Neural cell (in vitro differentiated cells): Measurements from ENCODE around the gene HMCN2. TPM values are rescaled to one million over a fixed set of nuclear protein-coding genes. Genes with fewer than 3 reads are reported as not detected.

Source experiments
- H2AFZ ChIP-seq: fragments of 200-600, 300-800 bp; sonication (generic), shearing (Covaris generic); 2 replicates; pipeline ENCODE4 v1.6.0; 2014; ENCODE audit warnings: low read depth, mild to moderate bottlenecking, antibody characterized with exemption, low read length, moderate library complexity
- H3F3A ChIP-seq: fragments of 200-600 bp; shearing (Covaris generic); 2 replicates; pipeline ENCODE4 v1.6.1; 2016; ENCODE audit warnings: mild to moderate bottlenecking, moderate library complexity, mixed read lengths, antibody characterized with exemption, low read length; ENCODE audit not compliant: insufficient read depth, poor library complexity, severe bottlenecking
- H3K27ac ChIP-seq: fragments of 200-600, 300-800 bp; sonication (generic), shearing (Covaris generic); 2 replicates; pipeline ENCODE4 v1.5.1; 2014; ENCODE audit warnings: mild to moderate bottlenecking, low read length, moderate library complexity
- H3K27me3 ChIP-seq: fragments of 300-800, 200-600 bp; sonication (generic), shearing (Covaris generic); 2 replicates; pipeline ENCODE4 v1.6.0; 2014; ENCODE audit warnings: mild to moderate bottlenecking, low read depth, low read length, moderate library complexity; ENCODE audit not compliant: insufficient read depth
- H3K36me3 ChIP-seq: fragments of 300-800, 200-600 bp; sonication (generic), shearing (Covaris generic); 2 replicates; pipeline ENCODE4 v1.5.1; 2014; ENCODE audit warnings: mild to moderate bottlenecking, antibody characterized with exemption, low read length, moderate library complexity; ENCODE audit not compliant: insufficient read depth
- H3K4me2 ChIP-seq: fragments of 300-800, 200-600 bp; sonication (generic), shearing (Covaris generic); 2 replicates; pipeline ENCODE4 v1.6.0; 2014; ENCODE audit warnings: mild to moderate bottlenecking, low read length
- H3K4me3 ChIP-seq: fragments of 300-800, 200-600 bp; sonication (generic), shearing (Covaris generic); 2 replicates; pipeline ENCODE4 v1.5.1; 2014; ENCODE audit warnings: mild to moderate bottlenecking, low read length, moderate library complexity
- H3K79me2 ChIP-seq: fragments of 200-600 bp; shearing (Covaris generic); replicated peaks from 2 replicates; pipeline ENCODE4 v1.6.0; 2014; ENCODE audit warnings: mild to moderate bottlenecking, low read length, moderate library complexity; ENCODE audit not compliant: insufficient read depth
- H3K9ac ChIP-seq: fragments of 300-800, 200-600 bp; sonication (generic), shearing (Covaris generic); 2 replicates; pipeline ENCODE4 v1.6.1; 2016; ENCODE audit warnings: mild to moderate bottlenecking, low read length, mixed read lengths
- H3K9me2 ChIP-seq: fragments of 200-600 bp; shearing (Covaris generic); 2 replicates; pipeline ENCODE4 v1.6.1; 2016; ENCODE audit warnings: mild to moderate bottlenecking, low read length, mixed read lengths; ENCODE audit not compliant: insufficient read depth
- H3K9me3 ChIP-seq: fragments of 200-600, 300-800 bp; sonication (generic), shearing (Covaris generic); 2 replicates; pipeline ENCODE4 v1.6.1; 2016; ENCODE audit warnings: mild to moderate bottlenecking, mixed run types, low read length, moderate library complexity, mixed read lengths
- H4K20me1 ChIP-seq: fragments of 200-600 bp; shearing (Covaris generic); 2 replicates; pipeline ENCODE4 v1.6.1; 2016; ENCODE audit warnings: mild to moderate bottlenecking, mixed run types; ENCODE audit not compliant: insufficient read depth
- CTCF ChIP-seq: fragments of 450-650 bp; IDR thresholded peaks from 2 replicates; pipeline ENCODE4 v1.5.1; 2014; ENCODE audit warnings: antibody characterized with exemption, mild to moderate bottlenecking, moderate library complexity; ENCODE audit not compliant: poor library complexity, severe bottlenecking
- EP300 ChIP-seq: fragments of 450-650 bp; conservative IDR thresholded peaks from 2 replicates; pipeline ENCODE4 v1.6.1; 2014; ENCODE audit warnings: antibody characterized with exemption, mild to moderate bottlenecking, moderate library complexity; ENCODE audit not compliant: poor library complexity, severe bottlenecking
- MXI1 ChIP-seq: fragments of 450-650 bp; conservative IDR thresholded peaks from 2 replicates; pipeline ENCODE4 v1.6.1; 2014; ENCODE audit warnings: antibody characterized with exemption, mild to moderate bottlenecking; ENCODE audit not compliant: poor library complexity, severe bottlenecking
- POLR2AphosphoS5 ChIP-seq: IDR thresholded peaks from 2 replicates; pipeline ENCODE4 v1.6.1; 2012
- RAD21 ChIP-seq: fragments of 450-650 bp; conservative IDR thresholded peaks from 2 replicates; pipeline ENCODE4 v1.6.1; 2014; ENCODE audit warnings: antibody characterized with exemption, mild to moderate bottlenecking, moderate library complexity
- REST ChIP-seq: IDR thresholded peaks from 2 replicates; pipeline ENCODE4 v1.6.1; 2012; ENCODE audit warnings: borderline replicate concordance
- SMC3 ChIP-seq: fragments of 450-650 bp; conservative IDR thresholded peaks from 2 replicates; pipeline ENCODE4 v1.6.1; 2014; ENCODE audit warnings: antibody characterized with exemption, mild to moderate bottlenecking, moderate library complexity; ENCODE audit not compliant: poor library complexity
- polyA plus RNA-seq: library from polyadenylated mRNA; depleted of rRNA; stranded (reverse); fragments of >200 nt; gene quantifications from 2 replicates; pipeline ENCODE4 v1.2.3, GENCODE V29; 2014

The HMCN2 gene
- polyA plus RNA-seq, 1 donor from 2014 or later: 1.7 TPM

- H3K79me2 ChIP-seq: no peaks in the 10 kb centered on the region
- no peaks in the 10 kb centered on the region for H4K20me1 ChIP-seq
- no peaks in the 10 kb centered on the region for H3K9me2 ChIP-seq
- no peak overlapping the region for H3K27ac ChIP-seq
- H3K27me3 ChIP-seq: no peaks in the 10 kb centered on the region
- no peak overlapping the region for H2AFZ ChIP-seq
- no peak overlapping the region for H3K4me2 ChIP-seq
- TF ChIP-seq EP300: no peak
- no peak for TF ChIP-seq POLR2AphosphoS5
- TF ChIP-seq MXI1: no peak
- TF ChIP-seq RAD21: peak; percentile 58
- TF ChIP-seq CTCF: peak; percentile 88
- TF ChIP-seq SMC3: peak; percentile 38
- H3K36me3 ChIP-seq: no peaks in the 10 kb centered on the region
- no peaks in the 10 kb centered on the region for H3F3A ChIP-seq
- no peak overlapping the region for H3K4me3 ChIP-seq
- H3K9me3 ChIP-seq: no peaks in the 10 kb centered on the region
- H3K9ac ChIP-seq: no peak overlapping the region
These were observed 22.3 kb upstream of the HMCN2 start for GRCh38 chr9:130243015-130243881.

GRCh38 chr9:130243882-130244170, 21.7 kb upstream of the HMCN2 start:
- no peak overlapping the region for H2AFZ ChIP-seq
- no peaks in the 10 kb centered on the region for H3K9me2 ChIP-seq
- H3K4me2 ChIP-seq: no peak overlapping the region
- no peaks in the 10 kb centered on the region for H4K20me1 ChIP-seq
- no peak overlapping the region for H3K4me3 ChIP-seq
- H3K36me3 ChIP-seq: no peaks in the 10 kb centered on the region
- H3K27me3 ChIP-seq: no peaks in the 10 kb centered on the region
- H3K9ac ChIP-seq: no peak overlapping the region
- TF ChIP-seq REST (no peak), SMC3 (no peak), EP300 (no peak), MXI1 (no peak)
- no peaks in the 10 kb centered on the region for H3F3A ChIP-seq
- H3K27ac ChIP-seq: no peak overlapping the region
- H3K9me3 ChIP-seq: no peaks in the 10 kb centered on the region
- H3K79me2 ChIP-seq: no peaks in the 10 kb centered on the region
